ENCODE data around the gene TMEM181. TPM values are rescaled to one million over a fixed set of nuclear protein-coding genes. Genes with fewer than 3 reads are reported as not detected.

Gene TMEM181
- total RNA-seq, 4 donors from 2014 or later: 10.5 to 22.1 (median 16.8) TPM

GRCh38 chr6:158624684-158625682 is 65.1 kb downstream of the TMEM181 start:
- H3K36me3 ChIP-seq: peaks cover 9 to 95% (median 15%) of the 10 kb centered on the region in 3 donors
- no peaks in the 10 kb centered on the region for H3K4me1 ChIP-seq
- H3K9me3 ChIP-seq: no peaks in the 10 kb centered on the region
- intact Hi-C loops (cut with DNase I): no loop called here
- no peak overlapping the region for H3K27ac ChIP-seq
- H3K4me3 ChIP-seq: no peak overlapping the region
- WGBS, 2 donors: 95 to 97% methylated on average over 10 to 17 of the region's 25 CpGs
- no peaks in the 10 kb centered on the region for H3K27me3 ChIP-seq
- TF ChIP-seq, protein P1, sequence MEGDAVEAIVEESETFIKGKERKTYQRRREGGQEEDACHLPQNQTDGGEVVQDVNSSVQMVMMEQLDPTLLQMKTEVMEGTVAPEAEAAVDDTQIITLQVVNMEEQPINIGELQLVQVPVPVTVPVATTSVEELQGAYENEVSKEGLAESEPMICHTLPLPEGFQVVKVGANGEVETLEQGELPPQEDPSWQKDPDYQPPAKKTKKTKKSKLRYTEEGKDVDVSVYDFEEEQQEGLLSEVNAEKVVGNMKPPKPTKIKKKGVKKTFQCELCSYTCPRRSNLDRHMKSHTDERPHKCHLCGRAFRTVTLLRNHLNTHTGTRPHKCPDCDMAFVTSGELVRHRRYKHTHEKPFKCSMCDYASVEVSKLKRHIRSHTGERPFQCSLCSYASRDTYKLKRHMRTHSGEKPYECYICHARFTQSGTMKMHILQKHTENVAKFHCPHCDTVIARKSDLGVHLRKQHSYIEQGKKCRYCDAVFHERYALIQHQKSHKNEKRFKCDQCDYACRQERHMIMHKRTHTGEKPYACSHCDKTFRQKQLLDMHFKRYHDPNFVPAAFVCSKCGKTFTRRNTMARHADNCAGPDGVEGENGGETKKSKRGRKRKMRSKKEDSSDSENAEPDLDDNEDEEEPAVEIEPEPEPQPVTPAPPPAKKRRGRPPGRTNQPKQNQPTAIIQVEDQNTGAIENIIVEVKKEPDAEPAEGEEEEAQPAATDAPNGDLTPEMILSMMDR (IDR thresholded peaks at IDR 0.05): no peak
- no peak for TF ChIP-seq POLR2A (IDR thresholded peaks at IDR 0.05)
- DNase-seq: no peak

- Histone ChIP-seq H3K27ac (no peak overlapping the region), H3K36me3 (peaks cover 9 to 87% (median 15%) of the 10 kb centered on the region in 3 donors), H3K9me3 (no peaks in the 10 kb centered on the region), H3K4me3 (no peak overlapping the region), H3K4me1 (peaks cover 3 to 8% (median 7%) of the 10 kb centered on the region in 3 donors), H3K27me3 (no peaks in the 10 kb centered on the region)
- intact Hi-C loops (cut with DNase I): no loop called here
- 98% methylated on average over 7 of the region's 15 CpGs; no CpG with 5 or more reads in 1 of the 2 donors for WGBS, 2 donors
- TF ChIP-seq POLR2A (IDR thresholded peaks at IDR 0.05): no peak
- no peak for DNase-seq
Observed at GRCh38 chr6:158625881-158626305, 66.0 kb downstream of the TMEM181 start.

- no peaks in the 10 kb centered on the region for H3K9me3 ChIP-seq
- no peak overlapping the region for H3K27ac ChIP-seq
- no peak overlapping the region for H3K4me3 ChIP-seq
- 87 to 88% methylated on average over 6 of the region's 6 CpGs for WGBS, 2 donors
- no peaks in the 10 kb centered on the region for H3K27me3 ChIP-seq
- TF ChIP-seq, protein P1 (IDR thresholded peaks at IDR 0.05): no peak
- peaks cover 10 to 15% (median 14%) of the 10 kb centered on the region in 3 donors for H3K4me1 ChIP-seq
- intact Hi-C loops (cut with DNase I): no loop called here
- peaks cover 9 to 81% (median 15%) of the 10 kb centered on the region in 3 donors for H3K36me3 ChIP-seq
- no peak for DNase-seq
Observed at GRCh38 chr6:158626360-158627167, 66.7 kb downstream of the TMEM181 start.

DNA sequence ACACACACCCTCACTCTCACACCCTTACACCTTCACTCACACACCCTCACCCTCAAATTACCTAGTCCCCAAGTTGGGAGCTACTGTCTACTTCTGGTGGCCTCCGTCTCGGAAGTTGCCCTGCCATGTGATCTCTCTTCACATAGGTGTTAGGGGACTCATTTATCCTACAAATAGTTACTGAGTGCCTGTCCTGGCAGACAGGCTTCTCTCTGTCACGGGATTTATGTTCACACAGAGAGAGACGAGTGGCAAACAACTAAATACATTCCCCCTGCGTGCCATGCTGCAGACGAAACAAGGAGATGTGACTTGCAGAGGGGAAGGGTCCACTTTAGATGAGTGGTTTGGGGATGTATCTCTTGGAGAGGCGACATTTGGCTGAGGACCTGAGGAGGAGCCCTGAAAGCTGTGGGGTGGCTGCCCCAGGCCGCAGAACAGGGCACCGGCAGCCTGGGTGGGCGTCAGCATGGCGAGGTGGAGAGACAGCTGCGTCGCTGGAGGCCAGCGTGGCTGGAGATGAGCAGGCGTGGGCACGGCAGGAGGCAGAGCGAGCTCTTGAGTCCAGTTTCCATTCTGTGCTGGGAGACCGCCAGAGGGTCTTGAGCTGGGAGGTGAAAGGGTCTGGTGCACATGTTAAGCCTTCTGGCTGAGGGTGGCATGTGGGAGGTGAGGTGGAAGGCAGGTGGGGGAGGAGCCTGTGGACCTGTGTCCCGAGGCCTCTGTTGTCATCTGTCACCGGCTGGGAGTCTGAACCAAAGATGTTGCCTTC is 67.5 kb downstream of the TMEM181 start:
- Histone ChIP-seq H3K9me3 (no peaks in the 10 kb centered on the region), H3K4me3 (no peak overlapping the region), H3K36me3 (peaks cover 4 to 76% (median 15%) of the 10 kb centered on the region in 3 donors), H3K27ac (no peak overlapping the region), H3K27me3 (no peaks in the 10 kb centered on the region), H3K4me1 (peaks cover 18 to 23% (median 18%) of the 10 kb centered on the region in 3 donors)
- WGBS, 2 donors: 92 to 93% methylated on average over 14 to 18 of the region's 20 CpGs
- intact Hi-C loops (cut with DNase I): no loop called here
- TF ChIP-seq, protein P1 (IDR thresholded peaks at IDR 0.05): no peak
- TF ChIP-seq POLR2A (IDR thresholded peaks at IDR 0.05): no peak
- DNase-seq: no peak

GRCh38 chr6:158627940-158628211 is 68.0 kb downstream of the TMEM181 start:
- intact Hi-C loops (cut with DNase I): no loop called here
- TF ChIP-seq POLR2A (IDR thresholded peaks at IDR 0.05): no peak
- TF ChIP-seq, protein P1 (IDR thresholded peaks at IDR 0.05): no peak
- peaks cover 4 to 76% (median 15%) of the 10 kb centered on the region in 3 donors for H3K36me3 ChIP-seq
- H3K27ac ChIP-seq: no peak overlapping the region
- H3K4me3 ChIP-seq: no peak overlapping the region
- H3K27me3 ChIP-seq: no peaks in the 10 kb centered on the region
- DNase-seq: no peak
- no peaks in the 10 kb centered on the region for H3K9me3 ChIP-seq
- WGBS, 2 donors: 81 to 96% methylated on average over 4 to 9 of the region's 9 CpGs
- peaks cover 18 to 25% (median 18%) of the 10 kb centered on the region in 3 donors for H3K4me1 ChIP-seq

Data from esophagus squamous epithelium (tissue), 5 donors.